Measurements from ENCODE around the gene CELF6. TPM values are rescaled to one million over a fixed set of nuclear protein-coding genes. Genes with fewer than 3 reads are reported as not detected.

CELF6 gene
- 0.11 and 0.37 TPM in 2 replicates for total RNA-seq

GRCh38 chr15:72319985-72320671 is at the start of gene CELF6:
TSS of gene CELF6 (minus strand) at chr15:72320157. CDS start at chr15:72319874, 283 bp downstream.

GRCh38 chr15:72272213-72272996 is 47.6 kb downstream of the CELF6 start, which contains the start of gene PARP6:
TSS of gene PARP6 (minus strand) at chr15:72272554. CDS start at chr15:72267477, 5,077 bp downstream.

Other genes with a start within 250 kb of the CELF6 start
- gene MYO9A, start 202.0 kb downstream of the CELF6 start, total RNA-seq, result 44.8 and 55.9 TPM in 2 replicates
- 2.5 and 2.7 TPM in 2 replicates for gene SENP8, start 201.8 kb downstream of the CELF6 start, total RNA-seq
- 0.33 and 0.50 TPM in 2 replicates for gene GRAMD2A, start 122.4 kb downstream of the CELF6 start, total RNA-seq
- 1,950 and 2,315 TPM in 2 replicates for gene PKM, start 89.0 kb downstream of the CELF6 start, total RNA-seq
- 16.3 and 17.4 TPM in 2 replicates for gene PARP6, start 47.6 kb downstream of the CELF6 start, total RNA-seq
- 50.6 and 89.2 TPM in 2 replicates for gene HEXA, start 55.9 kb upstream of the CELF6 start, total RNA-seq
- not detected in 2 replicates for gene TMEM202, start 78.1 kb upstream of the CELF6 start, total RNA-seq
- gene ARIH1, start 154.2 kb upstream of the CELF6 start, total RNA-seq, result 27.3 and 36.9 TPM in 2 replicates

Measured in uterine smooth muscle cell (primary cell).